Stimulated activated CD4-positive, alpha-beta T cell treated with anti-CD3 and anti-CD28 coated beads, Interleukin-12 subunit alpha, Interleukin-12 subunit beta, amount 100 ng/mL, for 24 hours (primary cell): ENCODE data around the gene CYFIP2.
"Not testable (repeated sequence)": the region's sequence is repeated elsewhere in the genome, so short reads cannot be mapped to it uniquely, and the experiment has no call there.

Source experiments
- DNase-seq, 2 experiments: peaks; one replicate each; pipeline ENCODE4 v3.0.0-alpha.2; 2020; ENCODE audit warnings: low read depth in 2 of 2

Gene CYFIP2

GRCh38 chr5:157388111-157388710 is 122.3 kb downstream of the CYFIP2 start:
- DNase-seq: no peak

GRCh38 chr5:157389103-157389502 is 123.2 kb downstream of the CYFIP2 start:
- no peak for DNase-seq

DNA sequence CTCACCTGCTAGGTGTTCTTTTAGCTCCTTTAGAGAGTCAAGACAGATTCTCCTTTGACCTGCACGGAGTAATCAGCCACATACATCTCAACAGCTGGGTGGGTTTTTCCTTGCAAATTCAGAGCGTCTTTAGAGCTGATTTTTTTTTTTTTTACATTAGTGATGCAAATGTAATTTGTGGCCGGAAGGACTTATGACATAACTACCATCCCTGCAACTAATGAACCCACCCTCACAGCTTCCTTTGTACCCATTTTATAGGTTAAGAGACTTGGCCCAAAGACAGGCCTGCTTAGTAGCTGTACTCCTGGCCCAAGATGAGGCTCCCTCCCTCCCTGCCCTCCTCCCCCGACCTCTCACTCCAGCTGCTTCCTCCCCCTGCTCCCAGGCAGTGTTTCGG is 124.2 kb downstream of the CYFIP2 start:
- no peak for DNase-seq

GRCh38 chr5:157390551-157391297 is 124.8 kb downstream of the CYFIP2 start:
- DNase-seq: peak; percentile 28 to 51

GRCh38 chr5:157398305-157398704 is 132.4 kb downstream of the CYFIP2 start:
- DNase-seq: no peak

GRCh38 chr5:157400741-157401495 is 135.0 kb downstream of the CYFIP2 start:
- DNase-seq: no peak

DNA sequence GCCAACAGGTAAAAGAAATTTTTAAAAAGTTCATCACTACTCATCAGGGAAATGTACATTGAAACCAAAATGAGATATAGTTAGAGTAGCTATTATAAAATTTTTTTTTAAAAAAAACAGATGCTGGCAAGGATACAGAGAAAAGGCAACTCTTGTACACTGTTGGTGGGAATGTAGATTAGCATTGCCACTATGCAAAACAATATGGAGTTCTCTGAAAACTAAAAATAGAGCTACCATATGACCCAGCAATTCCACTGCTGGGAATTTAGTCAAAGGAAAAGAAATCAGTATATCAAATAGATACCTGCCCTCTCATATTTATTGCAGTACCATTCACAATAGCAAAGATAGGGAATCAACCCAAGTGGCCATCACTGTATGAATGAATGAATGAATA is 149.9 kb downstream of the CYFIP2 start:
- no peak for DNase-seq

DNA sequence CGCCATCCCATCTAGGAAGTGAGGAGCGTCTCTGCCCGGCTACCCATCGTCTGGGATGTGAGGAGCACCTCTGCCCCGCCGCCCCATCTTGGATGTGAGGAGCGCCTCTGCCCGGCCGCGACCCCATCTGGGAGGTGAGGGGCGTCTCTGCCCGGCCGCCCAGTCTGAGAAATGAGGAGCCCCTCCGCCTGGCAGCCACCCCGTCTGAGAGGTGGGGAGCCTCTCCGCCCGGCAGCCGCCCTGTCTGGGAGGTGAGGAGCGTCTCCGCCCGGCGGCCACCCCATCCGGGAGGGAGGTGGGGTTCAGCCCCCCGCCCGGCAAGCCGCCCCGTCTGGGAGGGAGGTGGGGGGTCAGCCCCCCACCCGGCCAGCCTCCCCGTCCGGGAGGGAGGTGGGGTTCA is 153.6 kb downstream of the CYFIP2 start:
- DNase-seq: not testable (repeated sequence)

- not testable (repeated sequence) for DNase-seq
These were observed 164.0 kb downstream of the CYFIP2 start for GRCh38 chr5:157429920-157430319.

- no peak for DNase-seq
These were observed 165.7 kb downstream of the CYFIP2 start for GRCh38 chr5:157431544-157432200.

GRCh38 chr5:157434096-157434495 is 168.2 kb downstream of the CYFIP2 start:
- DNase-seq: no peak

DNA sequence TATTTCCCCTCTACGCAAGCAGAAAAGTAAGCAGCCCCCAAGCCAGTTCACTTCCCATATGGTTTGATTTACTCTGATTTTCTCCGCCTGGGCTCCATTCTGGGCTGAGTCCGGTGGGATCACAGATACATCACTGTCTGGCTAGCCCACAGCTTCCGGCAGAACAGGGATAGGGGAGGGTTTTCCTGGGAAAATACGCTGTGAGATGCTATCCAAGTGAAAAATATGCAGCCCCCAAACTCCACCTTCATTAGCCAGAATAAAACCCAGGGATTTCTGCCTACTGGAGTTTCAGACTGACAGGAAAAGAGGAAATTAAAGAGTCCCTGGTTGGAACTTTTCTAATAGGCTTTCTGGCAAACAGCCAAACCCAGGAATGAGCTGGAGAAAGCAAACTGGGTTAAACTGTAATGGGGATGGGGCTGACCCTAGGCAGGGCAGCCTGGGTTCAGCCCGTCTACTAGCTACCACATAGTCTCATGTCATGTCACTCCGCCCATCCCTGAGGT is 177.2 kb downstream of the CYFIP2 start:
- no peak for DNase-seq

DNA sequence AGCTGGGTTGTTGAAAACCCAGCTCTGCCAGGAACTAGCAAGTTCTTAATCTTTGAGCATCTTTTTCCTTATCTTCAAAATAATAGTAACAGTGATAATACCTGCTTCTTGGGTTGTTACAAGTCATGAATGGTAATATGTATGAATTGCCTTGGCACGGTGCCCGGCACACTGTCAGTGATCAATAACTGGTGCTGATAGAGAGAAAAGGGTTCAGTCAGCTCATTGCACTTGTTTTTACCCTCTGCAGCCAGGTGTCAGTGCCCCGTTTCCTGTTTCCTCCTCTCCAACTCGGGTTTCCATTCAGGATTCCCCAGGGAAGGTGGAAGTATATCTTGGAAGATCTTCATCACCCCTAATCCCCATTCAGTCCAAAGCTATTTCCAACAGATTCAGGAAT is 178.3 kb downstream of the CYFIP2 start:
- no peak for DNase-seq
